GM10266 (cell line): ENCODE measurements around the gene GIMAP8.
A peak's percentile ranks its signal among the peaks of the same experiment; 100 is the strongest.

ENCODE experiments used
- DNase-seq: peaks from one replicate; pipeline ENCODE4 v3.0.0; 2012; ENCODE audit errors: extremely low spot score
- CTCF ChIP-seq: IDR thresholded peaks from 2 replicates; pipeline ENCODE4 v1.5.1; 2012; ENCODE audit warnings: mild to moderate bottlenecking, low read depth; ENCODE audit not compliant: control insufficient read depth, insufficient read depth; ENCODE audit errors: missing control alignments

The GIMAP8 gene

GRCh38 chr7:150431839-150432658 is 18.4 kb upstream of the GIMAP8 start:
- no peak for DNase-seq
- no peak for TF ChIP-seq CTCF

- no peak for DNase-seq
- TF ChIP-seq CTCF = no peak
Measured at GRCh38 chr7:150432915-150433892, 17.2 kb upstream of the GIMAP8 start.

- TF ChIP-seq CTCF = no peak
- DNase-seq = no peak
Measured at GRCh38 chr7:150434240-150434639, 16.2 kb upstream of the GIMAP8 start.

- no peak for TF ChIP-seq CTCF
- DNase-seq = no peak
Measured at GRCh38 chr7:150435047-150435389, 15.4 kb upstream of the GIMAP8 start.

GRCh38 chr7:150435390-150436073 is 14.9 kb upstream of the GIMAP8 start:
- TF ChIP-seq CTCF = no peak

GRCh38 chr7:150439967-150440366 is 10.5 kb upstream of the GIMAP8 start:
- DNase-seq = no peak
- no peak for TF ChIP-seq CTCF

More at GRCh38 chr7:150435390-150436073, 14.9 kb upstream of the GIMAP8 start:
- DNase-seq = peak; percentile 86

- no peak for DNase-seq
- TF ChIP-seq CTCF = no peak
Measured at GRCh38 chr7:150441524-150441923, 8.9 kb upstream of the GIMAP8 start.
